Gastroesophageal sphincter (tissue), 4 donors: ENCODE data around the gene MORN4. TPM values are rescaled to one million over a fixed set of nuclear protein-coding genes. Genes with fewer than 3 reads are reported as not detected.
"Not testable (repeated sequence)": the region's sequence is repeated elsewhere in the genome, so short reads cannot be mapped to it uniquely, and the experiment has no call there.

Source experiments
- ATAC-seq: fragments of 150-250 bp; one replicate; pipeline ENCODE4 v1.9.1; 2016; ENCODE audit warnings: mild to moderate bottlenecking, moderate library complexity
- H3K27ac ChIP-seq, 4 donors: fragments of 200-600 bp; sonication (generic) in 3 of 4; 1 replicate in 3 of 4; 2 replicates in 1 of 4; pipeline ENCODE4 v1.5.1; 2016 to 2019
- H3K27me3 ChIP-seq: fragments of 200-600 bp; sonication (generic); one replicate; pipeline ENCODE4 v1.5.1; 2019
- H3K36me3 ChIP-seq, 2 donors: fragments of 200-600 bp; sonication (generic); one replicate each; pipeline ENCODE4 v1.5.1; 2019; ENCODE audit warnings: control low read depth in 1 of 2
- H3K4me1 ChIP-seq, 3 donors: fragments of 200-600 bp; sonication (generic); 1 replicate in 2 of 3; 2 replicates in 1 of 3; pipeline ENCODE4 v1.5.1; 2016 to 2019; ENCODE audit warnings: control low read depth in 2 of 3
- H3K4me3 ChIP-seq, 2 donors: fragments of 200-600 bp; sonication (generic); one replicate each; pipeline ENCODE4 v1.5.1; 2019; ENCODE audit warnings: mild to moderate bottlenecking in 1 of 2, moderate library complexity in 1 of 2
- H3K9me3 ChIP-seq, 3 donors: fragments of 200-600 bp; sonication (generic); one replicate each; pipeline ENCODE4 v1.5.1; 2017 to 2019; ENCODE audit warnings: control low read depth in 2 of 3
- EP300 ChIP-seq: sonication (generic); formaldehyde crosslinking; IDR thresholded peaks from one replicate; pipeline ENCODE4 v1.6.1; 2017; ENCODE audit warnings: antibody characterized with exemption, mild to moderate bottlenecking
- POLR2A ChIP-seq, 2 donors: fragments of 450-650 bp; IDR thresholded peaks; one replicate each; pipeline ENCODE4 v1.6.1; 2017; ENCODE audit warnings: antibody characterized with exemption in 2 of 2, mild to moderate bottlenecking in 2 of 2, moderate library complexity in 1 of 2
- POLR2AphosphoS5 ChIP-seq: sonication (generic); formaldehyde crosslinking; IDR thresholded peaks from one replicate; pipeline ENCODE4 v1.6.1; 2017; ENCODE audit warnings: antibody characterized with exemption
- WGBS, 2 donors: methylation state at CpG; one replicate each; pipeline ENCODE4 v1.1.5; 2018; ENCODE audit warnings: low coverage in 1 of 2; 5-methylcytosine and 5-hydroxymethylcytosine counted together
- total RNA-seq, 4 donors: library from RNA; depleted of rRNA; stranded (reverse); fragments of >200 nt; gene quantifications; one replicate each; pipeline ENCODE4 v1.1.0, GENCODE V29; 2016
- TF ChIP-seq, protein P1 (sequence below), 4 experiments: fragments of 200-600 bp in 2 of 4; fragments of 450-650 bp in 2 of 4; sonication (generic) in 1 of 4; IDR thresholded peaks; one replicate each; pipeline ENCODE4 v1.5.1; 2017 to 2019; ENCODE audit warnings: antibody characterized with exemption in 4 of 4, mild to moderate bottlenecking in 2 of 4, moderate library complexity in 2 of 4

The MORN4 gene
- total RNA-seq, 4 donors from 2014 or later: 1.2 to 10.3 (median 2.9) TPM

GRCh38 chr10:97640868-97641811, 7.8 kb upstream of the MORN4 start:
- H3K4me1 ChIP-seq: peaks cover 3 to 24% (median 8%) of the 10 kb centered on the region in 3 donors
- H3K4me3 ChIP-seq: peak overlapping the region; percentile 67 to 69
- 0 to 4% methylated on average over 13 to 14 of the region's 67 CpGs for WGBS, 2 donors
- H3K27me3 ChIP-seq: no peaks in the 10 kb centered on the region
- no peak for TF ChIP-seq POLR2AphosphoS5
- ATAC-seq: peak; percentile 60
- H3K36me3 ChIP-seq: peaks cover 0 to 22% of the 10 kb centered on the region in 2 donors
- H3K27ac ChIP-seq: peak overlapping the region; percentile 76 to 94 (median 91)
- H3K9me3 ChIP-seq: no peaks in the 10 kb centered on the region

GRCh38 chr10:97640174-97640867, 7.0 kb upstream of the MORN4 start, which contains the start of gene PI4K2A:
PI4K2A (plus strand) TSS chr10:97640671; CDS start chr10:97640743, 72 bp downstream.
- Histone ChIP-seq H3K9me3 (no peaks in the 10 kb centered on the region), H3K36me3 (peaks cover 0 to 15% of the 10 kb centered on the region in 2 donors), H3K4me3 (peak within 1 kb of the TSS; percentile 67 to 69), H3K4me1 (peaks cover 3 to 24% (median 8%) of the 10 kb centered on the region in 3 donors), H3K27me3 (no peaks in the 10 kb centered on the region), H3K27ac (peak within 1 kb of the TSS; percentile 76 to 94 (median 91))
- TF ChIP-seq POLR2A (IDR thresholded peaks at IDR 0.05) (peak; percentile 86 to 89), POLR2AphosphoS5 (peak; percentile 82), EP300 (no peak)
- TF ChIP-seq, protein P1, sequence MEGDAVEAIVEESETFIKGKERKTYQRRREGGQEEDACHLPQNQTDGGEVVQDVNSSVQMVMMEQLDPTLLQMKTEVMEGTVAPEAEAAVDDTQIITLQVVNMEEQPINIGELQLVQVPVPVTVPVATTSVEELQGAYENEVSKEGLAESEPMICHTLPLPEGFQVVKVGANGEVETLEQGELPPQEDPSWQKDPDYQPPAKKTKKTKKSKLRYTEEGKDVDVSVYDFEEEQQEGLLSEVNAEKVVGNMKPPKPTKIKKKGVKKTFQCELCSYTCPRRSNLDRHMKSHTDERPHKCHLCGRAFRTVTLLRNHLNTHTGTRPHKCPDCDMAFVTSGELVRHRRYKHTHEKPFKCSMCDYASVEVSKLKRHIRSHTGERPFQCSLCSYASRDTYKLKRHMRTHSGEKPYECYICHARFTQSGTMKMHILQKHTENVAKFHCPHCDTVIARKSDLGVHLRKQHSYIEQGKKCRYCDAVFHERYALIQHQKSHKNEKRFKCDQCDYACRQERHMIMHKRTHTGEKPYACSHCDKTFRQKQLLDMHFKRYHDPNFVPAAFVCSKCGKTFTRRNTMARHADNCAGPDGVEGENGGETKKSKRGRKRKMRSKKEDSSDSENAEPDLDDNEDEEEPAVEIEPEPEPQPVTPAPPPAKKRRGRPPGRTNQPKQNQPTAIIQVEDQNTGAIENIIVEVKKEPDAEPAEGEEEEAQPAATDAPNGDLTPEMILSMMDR (IDR thresholded peaks at IDR 0.05): peak in 1 of 4 experiments; percentile 10
- ATAC-seq: peak; percentile 99
- WGBS, 2 donors: 5% methylated on average over 18 to 24 of the region's 54 CpGs

GRCh38 chr10:97639090-97639489, 5.8 kb upstream of the MORN4 start:
- H3K27me3 ChIP-seq, ATAC-seq, H3K27ac ChIP-seq, H3K4me3 ChIP-seq, H3K36me3 ChIP-seq, H3K9me3 ChIP-seq: not testable (repeated sequence)
- WGBS, 2 donors: 69% methylated on average over 2 of the region's 3 CpGs; no CpG with 5 or more reads in 1 of the 2 donors
- peaks cover 3 to 24% (median 8%) of the 10 kb centered on the region in 3 donors for H3K4me1 ChIP-seq

DNA sequence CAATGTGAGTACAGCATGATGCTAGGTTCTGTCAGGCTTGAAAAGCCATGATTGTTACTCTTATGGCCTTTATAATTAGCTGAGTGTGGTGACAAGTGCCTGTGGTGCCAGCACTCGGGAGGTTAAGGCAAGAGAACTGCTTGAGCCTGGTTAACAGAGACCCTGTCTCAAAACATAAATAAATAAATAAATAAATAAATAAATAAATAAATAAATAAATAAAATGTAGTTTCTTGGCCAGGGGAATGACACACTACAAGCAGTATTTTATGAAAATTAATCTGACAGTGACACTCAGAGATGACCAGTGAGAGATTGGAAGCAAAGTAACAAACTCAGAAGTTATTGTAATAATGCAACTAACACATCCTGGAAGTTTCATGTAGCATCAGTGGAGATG, 2.3 kb upstream of the MORN4 start:
- H3K27ac ChIP-seq: no peak overlapping the region
- H3K9me3 ChIP-seq: no peaks in the 10 kb centered on the region
- H3K36me3 ChIP-seq: no peaks in the 10 kb centered on the region
- TF ChIP-seq POLR2A (IDR thresholded peaks at IDR 0.05) (no peak), POLR2AphosphoS5 (no peak), EP300 (no peak)
- TF ChIP-seq, protein P1 (IDR thresholded peaks at IDR 0.05): no peak
- no peak for ATAC-seq
- no peak overlapping the region for H3K4me3 ChIP-seq
- WGBS, 2 donors: 83 to 100% methylated on average over 1 of the region's 1 CpG
- peaks cover 0 to 18% (median 4%) of the 10 kb centered on the region in 3 donors for H3K4me1 ChIP-seq
- H3K27me3 ChIP-seq: no peaks in the 10 kb centered on the region

GRCh38 chr10:97633921-97634320, 621 bp upstream of the MORN4 start:
- WGBS, 2 donors: no CpG with 5 or more reads among the region's 8 CpGs
- TF ChIP-seq POLR2AphosphoS5: no peak
- TF ChIP-seq, protein P1 (IDR thresholded peaks at IDR 0.05): peak in 2 of 4 experiments; percentile 20 to 39
- H3K27ac ChIP-seq: peak overlapping the region in 3 of 4 donors; percentile 73 to 77 (median 77)
- peaks cover 0 to 18% (median 4%) of the 10 kb centered on the region in 3 donors for H3K4me1 ChIP-seq
- no peaks in the 10 kb centered on the region for H3K27me3 ChIP-seq
- peak overlapping the region; percentile 55 to 82 for H3K4me3 ChIP-seq
- no peak for ATAC-seq
- no peaks in the 10 kb centered on the region for H3K9me3 ChIP-seq
- H3K36me3 ChIP-seq: no peaks in the 10 kb centered on the region
